ENCODE measurements around the gene PER3. TPM values are rescaled to one million over a fixed set of nuclear protein-coding genes. Genes with fewer than 3 reads are reported as not detected.

The PER3 gene
- total and polyA plus RNA-seq, 2 of the 8 experiments (the other 6 are each of a cell fraction or from before 2014, with no cell fraction given) = 8.3 to 9.3 TPM

- Histone ChIP-seq H2BK15ac (ENCODE audit: low read length) (no peak within 1 kb of the TSS), H3K4me3 (ENCODE audit: extremely low read depth in 1 of 4, insufficient read depth in 2 of 4, low read depth in 3 of 4, low read length in 4 of 4) (peak within 1 kb of the TSS; percentile 83 to 99 (median 88)), H3K79me1 (ENCODE audit: low read depth, low read length) (no peaks in the 10 kb centered on the region), H3K14ac (ENCODE audit: insufficient read length) (no peak within 1 kb of the TSS), H3K9ac (replicated peaks in 1 of 4; ENCODE audit: extremely low read depth in 1 of 4, low read depth in 3 of 4, low read length in 3 of 4) (peak within 1 kb of the TSS; percentile 62 to 79 (median 78)), H3K79me2 (ENCODE audit: control insufficient read depth in 1 of 2, insufficient read depth in 2 of 2, low read length in 2 of 2) (peaks cover 6 to 32% of the 10 kb centered on the region in 2 experiments), H3K27ac (ENCODE audit: low read depth, low read length) (peak within 1 kb of the TSS; percentile 79), H3K4ac (replicated peaks; ENCODE audit: insufficient read length, low read depth, low read length) (no peak within 1 kb of the TSS), H3K4me1 (replicated peaks in 1 of 4; ENCODE audit: control insufficient read depth in 3 of 4, insufficient read depth in 4 of 4, low read length in 3 of 4) (peaks cover 0 to 6% (median 2%) of the 10 kb centered on the region in 4 experiments; a peak in 5 of 7 replicates), H2BK120ac (replicated peaks; ENCODE audit: low read depth, low read length) (no peak within 1 kb of the TSS), H3K4me2 (ENCODE audit: insufficient read depth in 1 of 2, low read depth in 2 of 2, low read length in 2 of 2) (peak within 1 kb of the TSS; percentile 82 to 89), H4K91ac (replicated peaks; ENCODE audit: insufficient read length, low read length) (no peak within 1 kb of the TSS), H3K23me2 (ENCODE audit: low read depth, low read length) (0 out of 2 replicates have a peak, but pooled peaks cover 3% of the 10 kb centered on the region), H3K23ac (ENCODE audit: insufficient read length) (no peak within 1 kb of the TSS), H3K27me3 (replicated peaks in 1 of 4; ENCODE audit: control insufficient read depth in 3 of 4, extremely low read depth in 1 of 4, insufficient read depth in 3 of 4, low read length in 3 of 4) (no peaks in the 10 kb centered on the region; a peak in 1 of 7 replicates), H3K9me3 (ENCODE audit: insufficient read depth in 2 of 2, low read depth in 1 of 2, low read length in 1 of 2) (no peaks in the 10 kb centered on the region), H2BK5ac (ENCODE audit: low read depth, low read length) (0 out of 2 replicates have a peak within 1 kb of the TSS, but pooled peaks have one; percentile 45), H2AFZ (ENCODE audit: low read length) (peak within 1 kb of the TSS; percentile 89), H2BK20ac (ENCODE audit: low read length) (no peak within 1 kb of the TSS), H3K56ac (replicated peaks; ENCODE audit: insufficient read length, low read depth, low read length) (no peak within 1 kb of the TSS), H3K18ac (ENCODE audit: extremely low read depth, low read length) (no peak within 1 kb of the TSS; the same call in 1 of the 2 replicates), H4K8ac (ENCODE audit: extremely low read depth, insufficient read depth, low read length) (peak within 1 kb of the TSS; percentile 81), H2BK12ac (ENCODE audit: low read depth, low read length) (peak within 1 kb of the TSS; percentile 44; the same call in 1 of the 2 replicates), H4K20me1 (replicated peaks in 1 of 2; ENCODE audit: control insufficient read depth in 1 of 2, insufficient read depth in 2 of 2, low read length in 2 of 2) (peaks cover 2 to 6% of the 10 kb centered on the region in 2 experiments), H3K36me3 (ENCODE audit: control insufficient read depth in 2 of 4, insufficient read depth in 4 of 4, low read length in 3 of 4) (peaks cover 0 to 16% (median 0%) of the 10 kb centered on the region in 4 experiments; a peak in 2 of 8 replicates), H4K5ac (ENCODE audit: insufficient read length, low read depth, low read length) (peak within 1 kb of the TSS; percentile 53), H2AK5ac (ENCODE audit: low read depth, low read length) (no peak within 1 kb of the TSS)
- ChIA-PET CTCF (ENCODE audit: partially characterized antibody) (interaction anchor here (0.8 to 1.8 kb wide), 3 partner anchors 19 to 103 kb away, joined by 3 to 13 read pairs (median 5); no protein-coding TSS in a partner anchor), POLR2A (ENCODE audit: partially characterized antibody) (interaction anchor here (0.9 to 2.2 kb wide), 7 partner anchors 9 to 91 kb away, joined by 3 to 10 read pairs (median 5); partner anchors contain the start of gene PER3)
- DNase-seq (ENCODE audit: low read depth in 1 of 2, low spot score in 2 of 2) (peak; percentile 56 to 97), FAIRE-seq (no peak)
- 2% methylated on average over 62 of the region's 97 CpGs; no CpG with 5 or more reads in 1 of the 2 experiments for WGBS, 2 experiments (ENCODE audit: extremely low coverage in 1 of 2, insufficient coverage in 1 of 2, insufficient read length in 1 of 2, insufficient replicate concordance in 2 of 2, low coverage in 1 of 2, low lambda C conversion rate in 2 of 2, missing lambda C conversion rate in 1 of 2)
- TF ChIP-seq, protein P1, sequence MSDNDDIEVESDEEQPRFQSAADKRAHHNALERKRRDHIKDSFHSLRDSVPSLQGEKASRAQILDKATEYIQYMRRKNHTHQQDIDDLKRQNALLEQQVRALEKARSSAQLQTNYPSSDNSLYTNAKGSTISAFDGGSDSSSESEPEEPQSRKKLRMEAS (IDR thresholded peaks at IDR 0.05) = peak; percentile 53; the same call in 1 of the 2 replicates
- TF ChIP-seq NRF1 (IDR thresholded peaks at IDR 0.05; ENCODE audit: low read depth, low read length) (no peak), KDM4A (IDR thresholded peaks at IDR 0.05; ENCODE audit: low read depth, low read length, severe bottlenecking) (peak; percentile 77), RBBP5 (IDR thresholded peaks at IDR 0.05; ENCODE audit: borderline replicate concordance, low read depth, low read length) (peak; percentile 92; the same call in 1 of the 2 replicates), HDAC2 (IDR thresholded peaks at IDR 0.05; ENCODE audit: borderline replicate concordance in 1 of 2, low read depth in 2 of 2, low read length in 2 of 2) (no peak), HDAC6 (IDR thresholded peaks at IDR 0.05; ENCODE audit: low read depth, low read length) (no peak), SP1 (IDR thresholded peaks at IDR 0.05; ENCODE audit: low read depth, low read length) (0 out of 2 replicates have a peak, but pooled peaks have one; percentile 25), BCL11A (IDR thresholded peaks at IDR 0.05; ENCODE audit: low read depth in 2 of 2, low read length in 2 of 2) (no peak), KDM5A (IDR thresholded peaks at IDR 0.05; ENCODE audit: low read length) (peak; percentile 77), EZH2 (IDR thresholded peaks at IDR 0.05; ENCODE audit: low read depth, low read length, severe bottlenecking) (no peak)
Measured at GRCh38 chr1:7770997-7771822, 12.9 kb upstream of the PER3 start, which contains the start of gene VAMP3. Gene VAMP3, plus strand, starts transcription at chr1:7771296. Its CDS starts 88 bp downstream, at chr1:7771384.

All from H1 (cell line).